ENCODE data around the gene NRXN3.

The NRXN3 gene

GRCh38 chr14:79157369-79157768 lies 987.2 kb downstream of the NRXN3 start:
- TF ChIP-seq CTCF (IDR thresholded peaks at IDR 0.05; ENCODE audit: unreplicated experiment in 3 of 3), result no peak
- Mint-ChIP-seq H3K36me3 (ENCODE audit: low read depth) (no peaks in the 10 kb centered on the region), H3K4me3 (no peak overlapping the region), H3K27ac (no peak overlapping the region), H3K9me3 (peaks cover 2% of the 10 kb centered on the region), H3K27me3 (ENCODE audit: low read depth) (peaks cover 7% of the 10 kb centered on the region), H3K4me1 (no peaks in the 10 kb centered on the region)

- TF ChIP-seq CTCF (IDR thresholded peaks at IDR 0.05; ENCODE audit: unreplicated experiment in 3 of 3), result no peak
- no peaks in the 10 kb centered on the region for H3K4me1 Mint-ChIP-seq
- no peak overlapping the region for H3K27ac Mint-ChIP-seq
- no peaks in the 10 kb centered on the region for H3K36me3 Mint-ChIP-seq (ENCODE audit: low read depth)
- H3K27me3 Mint-ChIP-seq (ENCODE audit: low read depth), result peaks cover 7% of the 10 kb centered on the region
- peak overlapping the region in 1 of 3 experiments; percentile 22 for H3K4me3 Mint-ChIP-seq
- peaks cover 5% of the 10 kb centered on the region for H3K9me3 Mint-ChIP-seq
Observed at GRCh38 chr14:79161571-79161970, 991.4 kb downstream of the NRXN3 start.

GRCh38 chr14:79162833-79163232 lies 992.7 kb downstream of the NRXN3 start:
- no peak overlapping the region for H3K4me3 Mint-ChIP-seq
- TF ChIP-seq CTCF (IDR thresholded peaks at IDR 0.05; ENCODE audit: unreplicated experiment in 3 of 3), result no peak
- peaks cover 5% of the 10 kb centered on the region for H3K9me3 Mint-ChIP-seq
- peaks cover 7% of the 10 kb centered on the region for H3K27me3 Mint-ChIP-seq (ENCODE audit: low read depth)
- H3K27ac Mint-ChIP-seq, result no peak overlapping the region
- no peaks in the 10 kb centered on the region for H3K36me3 Mint-ChIP-seq (ENCODE audit: low read depth)
- H3K4me1 Mint-ChIP-seq, result no peaks in the 10 kb centered on the region

GRCh38 chr14:79165471-79166090 lies 995.4 kb downstream of the NRXN3 start:
- peaks cover 5% of the 10 kb centered on the region for H3K9me3 Mint-ChIP-seq
- H3K4me1 Mint-ChIP-seq, result no peaks in the 10 kb centered on the region
- H3K4me3 Mint-ChIP-seq, result no peak overlapping the region
- TF ChIP-seq CTCF (IDR thresholded peaks at IDR 0.05; ENCODE audit: unreplicated experiment in 3 of 3), result no peak
- peak overlapping the region in 1 of 3 experiments; percentile 27 for H3K27ac Mint-ChIP-seq
- peaks cover 4% of the 10 kb centered on the region for H3K27me3 Mint-ChIP-seq (ENCODE audit: low read depth)
- no peaks in the 10 kb centered on the region for H3K36me3 Mint-ChIP-seq (ENCODE audit: low read depth)

GRCh38 chr14:79166171-79166570 lies 996.0 kb downstream of the NRXN3 start:
- no peak overlapping the region for H3K4me3 Mint-ChIP-seq
- H3K9me3 Mint-ChIP-seq, result peaks cover 5% of the 10 kb centered on the region
- no peak for TF ChIP-seq CTCF (IDR thresholded peaks at IDR 0.05; ENCODE audit: unreplicated experiment in 3 of 3)
- H3K36me3 Mint-ChIP-seq (ENCODE audit: low read depth), result no peaks in the 10 kb centered on the region
- no peaks in the 10 kb centered on the region for H3K4me1 Mint-ChIP-seq
- H3K27me3 Mint-ChIP-seq (ENCODE audit: low read depth), result peaks cover 4% of the 10 kb centered on the region
- H3K27ac Mint-ChIP-seq, result no peak overlapping the region

- H3K9me3 Mint-ChIP-seq, result no peaks in the 10 kb centered on the region
Observed at GRCh38 chr14:79167957-79168356, 997.8 kb downstream of the NRXN3 start.

More at GRCh38 chr14:79167957-79168356, 997.8 kb downstream of the NRXN3 start:
- Mint-ChIP-seq H3K27ac (no peak overlapping the region), H3K4me3 (no peak overlapping the region), H3K4me1 (no peaks in the 10 kb centered on the region), H3K27me3 (ENCODE audit: low read depth) (no peaks in the 10 kb centered on the region), H3K36me3 (ENCODE audit: low read depth) (no peaks in the 10 kb centered on the region)
- TF ChIP-seq CTCF (IDR thresholded peaks at IDR 0.05; ENCODE audit: unreplicated experiment in 3 of 3), result no peak
